HG02798 (cell line): Measurements from ENCODE around the gene CDC5L.

Experiments used
- ATAC-seq: cut with Tn5 transposase; IDR thresholded peaks from one replicate; pipeline ENCODE4 v1.9.1; 2021; ENCODE audit warnings: mild to moderate bottlenecking; ENCODE audit not compliant: unreplicated experiment, poor library complexity

The CDC5L gene

GRCh38 chr6:44494011-44494501, 106.5 kb downstream of the CDC5L start:
- ATAC-seq = no peak

DNA sequence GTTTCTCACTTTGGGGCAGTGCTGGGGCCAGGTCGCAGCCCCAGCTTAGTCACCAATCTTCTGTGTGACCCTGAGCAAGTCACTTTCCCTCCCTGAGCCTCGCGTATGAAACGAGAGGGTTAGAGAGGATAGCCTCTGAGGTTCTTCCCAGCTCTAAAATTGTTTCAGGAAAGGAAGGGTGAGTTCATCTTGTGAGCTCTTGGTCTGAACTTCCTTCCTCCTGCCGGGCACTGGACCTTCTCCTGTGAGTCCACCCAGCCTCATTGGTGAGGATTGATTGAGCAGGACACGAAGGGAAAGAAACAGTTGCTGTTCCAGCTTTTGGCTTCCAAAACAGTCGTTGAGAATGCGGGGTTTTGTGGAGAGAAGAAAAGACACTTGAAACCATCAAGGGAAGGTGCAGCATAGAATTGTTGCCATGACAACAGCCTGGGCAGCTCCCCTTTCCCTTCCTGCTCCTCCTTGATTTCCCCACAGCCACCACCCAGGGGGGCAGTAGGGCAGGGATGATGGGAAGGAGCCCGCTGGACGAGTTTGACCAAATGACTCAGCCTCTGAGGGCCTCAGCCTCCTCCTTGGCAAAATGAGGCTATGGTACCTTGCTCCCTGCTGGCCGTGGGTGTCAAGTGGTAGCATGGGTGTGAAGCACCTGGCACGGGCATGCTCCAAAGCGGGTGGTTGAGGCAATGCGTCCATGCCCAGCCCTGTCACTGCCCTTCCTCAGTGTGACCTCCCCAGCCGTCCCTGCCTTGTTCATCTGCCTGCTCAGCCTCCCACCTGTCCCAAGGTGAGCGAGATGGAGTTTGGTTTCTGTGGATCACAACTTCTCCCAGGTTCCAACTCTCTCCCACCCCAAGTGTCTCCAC, 107.8 kb downstream of the CDC5L start:
- ATAC-seq = no peak

- ATAC-seq = no peak
Observed at GRCh38 chr6:44496665-44497369, 109.3 kb downstream of the CDC5L start.

DNA sequence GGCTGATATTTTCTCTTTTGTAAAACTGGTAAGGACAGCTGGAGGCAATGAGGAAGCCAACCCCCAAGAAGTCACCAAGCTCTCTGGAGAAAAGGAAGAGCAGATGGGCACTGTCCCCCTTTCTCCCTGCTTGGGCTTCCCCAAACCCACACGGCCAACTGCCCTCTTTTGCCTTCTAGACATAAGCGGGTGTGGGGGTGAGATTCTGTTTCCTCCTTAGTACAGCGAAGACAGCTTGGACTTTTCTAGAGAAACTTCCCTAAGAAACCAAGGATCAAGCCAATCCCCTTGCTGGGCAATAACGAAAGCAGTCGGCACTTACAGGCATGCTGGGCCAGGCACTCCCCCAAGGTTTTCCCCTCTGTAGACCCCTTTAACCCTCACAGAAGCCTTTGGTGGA, 110.3 kb downstream of the CDC5L start:
- no peak for ATAC-seq

- ATAC-seq = no peak
Observed at GRCh38 chr6:44498436-44498835, 110.9 kb downstream of the CDC5L start.

DNA sequence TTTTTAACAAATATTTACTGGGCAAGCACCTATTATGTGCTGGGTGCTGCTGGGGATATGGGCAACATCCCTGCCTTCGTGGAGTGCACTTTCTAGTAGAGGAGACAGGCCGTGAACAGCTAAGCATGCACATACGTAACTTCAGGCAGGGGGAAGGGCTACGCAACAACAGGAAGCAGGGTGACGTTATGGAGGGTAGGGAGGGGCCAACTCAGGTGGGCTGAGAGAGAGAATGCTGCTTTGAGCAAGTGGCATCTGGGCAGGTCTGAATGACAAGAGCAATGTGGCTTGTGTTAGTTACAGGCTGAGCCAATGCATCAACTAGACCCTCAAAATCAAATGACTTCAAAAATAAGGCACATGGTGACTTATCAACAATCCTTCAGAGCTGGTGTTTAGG, 112.1 kb downstream of the CDC5L start:
- ATAC-seq = no peak
